Activated T-helper 1 cell treated with anti-CD3 and anti-CD28 coated beads, Interleukin-12 subunit alpha, Interleukin-12 subunit beta, Interleukin-2, Interleukin-4 antibody, amounts not matched to agents 30 ng/mL and 10 ng/mL and 1 ng/mL, durations not matched to agents 14 hours and 24 hours and 36 hours (primary cell): ENCODE results near the gene ABCB9. TPM values are rescaled to one million over a fixed set of nuclear protein-coding genes. Genes with fewer than 3 reads are reported as not detected.
A peak's percentile ranks its signal among the peaks of the same experiment; 100 is the strongest.
"Not testable (repeated sequence)": the region's sequence is repeated elsewhere in the genome, so short reads cannot be mapped to it uniquely, and the experiment has no call there.

Experiments used
- DNase-seq: peaks from one replicate; pipeline ENCODE4 v3.0.0; 2021; ENCODE audit warnings: low spot score
- H3K27ac Mint-ChIP-seq: one replicate; pipeline ENCODE4 v1.8.0; 2021; ENCODE audit warnings: mild to moderate bottlenecking, mixed read lengths
- H3K27me3 Mint-ChIP-seq: one replicate; pipeline ENCODE4 v1.8.0; 2022; ENCODE audit warnings: mild to moderate bottlenecking, moderate library complexity, mixed read lengths; ENCODE audit not compliant: insufficient read depth
- H3K36me3 Mint-ChIP-seq: one replicate; pipeline ENCODE4 v1.8.0; 2021; ENCODE audit warnings: low read depth, mixed read lengths
- H3K4me1 Mint-ChIP-seq: one replicate; pipeline ENCODE4 v1.8.0; 2021; ENCODE audit warnings: low read depth, mixed read lengths
- H3K4me3 Mint-ChIP-seq: one replicate; pipeline ENCODE4 v1.8.0; 2021; ENCODE audit warnings: mild to moderate bottlenecking, moderate library complexity, mixed read lengths
- H3K9me3 Mint-ChIP-seq: one replicate; pipeline ENCODE4 v1.8.0; 2021; ENCODE audit warnings: mixed read lengths
- intact Hi-C: fragments of 100-400 bp; cut with micrococcal nuclease; formaldehyde crosslinking; loops from one replicate; pipeline ENCODE4 v1.15.1; 2024
- total RNA-seq: library from RNA; stranded (reverse); gene quantifications from 2 replicates; pipeline ENCODE4 v1.2.3, GENCODE V29; 2022

The ABCB9 gene
- total RNA-seq, 1 donor from 2014 or later = 3.8 TPM

DNA sequence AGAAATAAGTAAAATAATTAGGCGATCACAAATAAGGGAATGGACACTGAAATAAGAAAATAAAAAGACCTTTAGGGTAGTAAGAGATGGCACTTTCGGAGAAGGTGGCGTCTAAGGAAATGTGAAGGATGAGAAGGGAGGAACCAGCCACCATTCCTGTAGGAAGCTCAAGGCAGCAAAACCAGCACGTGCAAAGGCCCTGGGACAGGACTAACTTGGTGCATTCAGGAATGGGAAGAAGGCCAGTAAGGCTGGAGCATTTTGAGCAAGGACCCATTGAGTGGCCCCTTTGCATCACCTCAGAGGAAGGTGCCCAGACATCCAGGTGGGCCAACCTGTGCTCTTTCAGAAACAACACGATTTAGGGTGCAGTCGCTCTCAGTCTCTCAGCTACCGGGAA, 69.6 kb downstream of the ABCB9 start:
- Mint-ChIP-seq H3K27me3 (peaks cover 5% of the 10 kb centered on the region), H3K4me3 (peak overlapping the region; percentile 91), H3K27ac (peak overlapping the region; percentile 91), H3K4me1 (peaks cover 93% of the 10 kb centered on the region), H3K36me3 (peaks cover 6% of the 10 kb centered on the region), H3K9me3 (no peaks in the 10 kb centered on the region)
- intact Hi-C loops = loop anchor here (2.0 to 5.0 kb wide), 4 partner anchors 78 to 336 kb away; partner anchors contain the start of genes HCAR1, MPHOSPH9, MTRFR and OGFOD2
- no peak for DNase-seq

- peak within 1 kb of the TSS; percentile 91 for H3K27ac Mint-ChIP-seq
- H3K27me3 Mint-ChIP-seq = peaks cover 5% of the 10 kb centered on the region
- intact Hi-C loops = loop anchor here (2.0 to 5.0 kb wide), 5 partner anchors 23 to 336 kb away; partner anchors contain the start of genes HCAR1, MPHOSPH9, MTRFR and OGFOD2
- peak; percentile 87 for DNase-seq
- H3K4me3 Mint-ChIP-seq = peak within 1 kb of the TSS; percentile 91
- peaks cover 6% of the 10 kb centered on the region for H3K36me3 Mint-ChIP-seq
- H3K9me3 Mint-ChIP-seq = no peaks in the 10 kb centered on the region
- H3K4me1 Mint-ChIP-seq = peaks cover 93% of the 10 kb centered on the region
Measured at GRCh38 chr12:122895704-122896636, 70.3 kb downstream of the ABCB9 start, which contains the start of gene VPS37B. Gene VPS37B (minus strand): TSS chr12:122896124. CDS start chr12:122896062, 62 bp downstream.

- Mint-ChIP-seq H3K36me3 (peaks cover 6% of the 10 kb centered on the region), H3K4me1 (peaks cover 93% of the 10 kb centered on the region), H3K4me3 (peak overlapping the region; percentile 91), H3K27ac (peak overlapping the region; percentile 91), H3K27me3 (peaks cover 5% of the 10 kb centered on the region), H3K9me3 (no peaks in the 10 kb centered on the region)
- no peak for DNase-seq
- intact Hi-C loops = loop anchor here (2.0 to 5.0 kb wide), 4 partner anchors 23 to 337 kb away; partner anchors contain the start of genes HCAR1, MPHOSPH9 and MTRFR
Measured at GRCh38 chr12:122895320-122895703, 71.0 kb downstream of the ABCB9 start.

- H3K4me1 Mint-ChIP-seq = peaks cover 85% of the 10 kb centered on the region
- H3K27me3 Mint-ChIP-seq = peaks cover 5% of the 10 kb centered on the region
- intact Hi-C loops = loop anchor here (2.0 to 5.0 kb wide), 4 partner anchors 22 to 338 kb away; partner anchors contain the start of genes HCAR1, MPHOSPH9 and MTRFR
- H3K9me3 Mint-ChIP-seq = no peaks in the 10 kb centered on the region
- no peak for DNase-seq
- peak overlapping the region; percentile 91 for H3K4me3 Mint-ChIP-seq
- H3K27ac Mint-ChIP-seq = peak overlapping the region; percentile 91
- H3K36me3 Mint-ChIP-seq = peaks cover 6% of the 10 kb centered on the region
Measured at GRCh38 chr12:122894193-122895121, 71.8 kb downstream of the ABCB9 start.

DNA sequence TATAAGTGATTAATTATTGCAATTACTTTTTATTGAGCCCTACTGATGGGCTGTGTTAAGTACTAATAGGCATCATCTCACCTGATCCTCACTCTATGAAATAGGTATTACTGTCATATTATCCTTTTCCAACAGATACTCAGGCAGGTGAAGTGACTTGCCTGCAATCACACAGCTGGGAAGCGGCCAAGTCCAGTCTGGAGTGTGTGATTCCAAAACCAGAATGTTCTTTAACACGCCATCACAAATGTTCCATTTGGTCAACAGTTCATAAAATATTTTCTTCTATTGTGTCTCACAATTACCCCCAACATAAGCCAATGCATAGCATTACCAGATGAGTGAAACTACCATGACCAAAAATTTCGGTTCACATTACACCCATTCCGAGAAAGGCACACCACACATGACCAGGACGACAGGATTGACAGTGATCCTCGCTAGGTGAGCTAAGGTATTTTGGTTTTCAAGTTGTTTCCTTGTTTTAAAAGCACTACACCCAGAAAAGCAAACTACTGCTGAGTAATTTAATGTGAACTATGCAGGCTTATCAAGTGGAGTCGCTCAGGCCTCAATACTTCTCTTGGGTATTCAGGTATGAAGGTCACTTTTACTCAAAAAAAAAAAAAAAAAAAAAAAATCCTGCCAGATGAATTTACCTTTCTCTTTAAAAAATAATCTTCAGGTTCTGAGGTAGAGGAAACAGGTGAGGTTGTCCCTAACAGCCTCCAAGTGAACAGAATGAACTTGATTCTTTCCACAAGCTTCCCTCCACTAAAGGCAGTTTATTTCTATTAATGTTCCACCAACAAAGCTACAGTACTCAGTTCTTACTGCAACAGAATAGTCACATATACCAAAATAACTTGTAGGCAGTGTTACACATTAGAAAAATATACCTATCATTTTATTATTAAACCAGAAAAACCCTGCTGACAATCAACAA, 72.8 kb downstream of the ABCB9 start:
- Mint-ChIP-seq H3K9me3 (no peaks in the 10 kb centered on the region), H3K36me3 (peaks cover 6% of the 10 kb centered on the region), H3K4me3 (peak overlapping the region; percentile 39), H3K27ac (no peak overlapping the region), H3K27me3 (peaks cover 5% of the 10 kb centered on the region), H3K4me1 (peaks cover 82% of the 10 kb centered on the region)
- DNase-seq = no peak
- intact Hi-C loops = loop anchor here (2.0 kb wide), 1 partner anchor 21 kb away; no protein-coding TSS in a partner anchor

GRCh38 chr12:122892724-122893123, 73.5 kb downstream of the ABCB9 start:
- H3K4me3 Mint-ChIP-seq, H3K36me3 Mint-ChIP-seq, H3K27me3 Mint-ChIP-seq, H3K9me3 Mint-ChIP-seq, H3K27ac Mint-ChIP-seq, DNase-seq, intact Hi-C loops: not testable (repeated sequence)
- H3K4me1 Mint-ChIP-seq = peaks cover 82% of the 10 kb centered on the region

- Mint-ChIP-seq H3K9me3 (no peaks in the 10 kb centered on the region), H3K27ac (no peak overlapping the region), H3K27me3 (peaks cover 5% of the 10 kb centered on the region), H3K36me3 (peaks cover 10% of the 10 kb centered on the region), H3K4me3 (no peak overlapping the region), H3K4me1 (peaks cover 84% of the 10 kb centered on the region)
- intact Hi-C loops = no loop called here
- DNase-seq = no peak
Measured at GRCh38 chr12:122891661-122892525, 74.4 kb downstream of the ABCB9 start.

DNA sequence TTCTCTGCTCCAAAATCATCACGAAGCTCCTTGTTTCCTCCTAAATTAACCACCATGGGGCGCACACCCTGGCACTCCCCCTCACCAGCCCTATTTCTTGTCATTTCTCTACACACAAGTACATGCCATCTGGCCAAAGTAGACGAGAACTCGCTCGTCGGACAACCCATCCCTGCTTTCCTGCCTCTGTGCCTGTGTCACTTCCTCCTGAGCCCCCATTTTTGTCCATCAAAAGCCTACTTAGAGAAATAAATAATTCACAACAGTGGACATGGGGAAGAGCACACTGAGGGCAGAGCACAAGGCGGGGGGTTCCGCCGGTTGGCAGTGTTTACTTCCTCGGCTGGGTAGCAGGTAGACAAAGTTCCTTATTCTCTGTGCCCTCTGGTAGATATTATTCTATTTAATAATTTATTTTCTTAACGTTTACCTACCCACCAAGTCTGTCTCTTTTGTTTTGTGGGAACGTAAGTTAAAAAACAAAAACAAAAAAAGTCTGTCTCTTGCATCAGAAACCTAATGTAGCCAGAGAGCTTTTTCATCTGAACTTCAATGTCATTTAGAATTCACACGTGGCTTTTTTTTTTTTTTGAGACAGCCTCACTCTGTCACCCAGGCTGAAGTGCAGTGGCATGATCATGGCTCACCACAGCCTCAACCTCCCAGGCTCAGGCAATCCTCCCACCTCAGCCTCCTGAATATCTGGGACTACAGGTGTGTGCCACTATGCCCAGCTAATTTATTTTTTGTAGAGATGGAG, 76.3 kb downstream of the ABCB9 start:
- Mint-ChIP-seq H3K4me1 (peaks cover 69% of the 10 kb centered on the region), H3K36me3 (peaks cover 10% of the 10 kb centered on the region), H3K27me3 (no peaks in the 10 kb centered on the region), H3K9me3 (no peaks in the 10 kb centered on the region), H3K4me3 (peak overlapping the region; percentile 40), H3K27ac (peak overlapping the region; percentile 15)
- intact Hi-C loops = loop anchor here (5.0 kb wide), 1 partner anchor 53 kb away; the partner anchor contains the start of gene HIP1R
- no peak for DNase-seq

GRCh38 chr12:122888232-122888752, 78.0 kb downstream of the ABCB9 start:
- DNase-seq = peak; percentile 40
- peak overlapping the region; percentile 90 for H3K27ac Mint-ChIP-seq
- peaks cover 65% of the 10 kb centered on the region for H3K4me1 Mint-ChIP-seq
- intact Hi-C loops = loop anchor here (1.0 to 5.0 kb wide), 4 partner anchors 10 to 59 kb away; partner anchors contain the start of gene HIP1R
- H3K4me3 Mint-ChIP-seq = peak overlapping the region; percentile 81
- peaks cover 10% of the 10 kb centered on the region for H3K36me3 Mint-ChIP-seq
- H3K27me3 Mint-ChIP-seq = peaks cover 6% of the 10 kb centered on the region
- H3K9me3 Mint-ChIP-seq = peaks cover 4% of the 10 kb centered on the region

DNA sequence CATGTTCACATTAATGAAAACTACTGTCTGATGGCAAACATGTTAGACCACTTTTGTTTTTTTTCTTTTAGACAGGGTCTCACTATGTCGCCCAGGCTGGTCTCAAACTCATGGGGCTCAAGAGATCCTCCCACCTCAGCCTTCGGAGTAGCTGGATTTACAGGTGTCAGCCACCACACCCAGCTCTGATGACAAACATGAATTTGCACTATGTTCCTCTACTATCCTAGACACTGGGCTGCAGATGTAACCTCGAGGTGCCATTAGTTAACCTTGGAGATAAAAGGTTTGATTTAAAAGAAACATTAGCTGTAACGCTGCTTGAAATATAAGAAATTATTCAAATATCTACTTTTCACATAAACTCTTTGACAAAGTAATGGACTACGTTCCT, 78.4 kb downstream of the ABCB9 start:
- Mint-ChIP-seq H3K4me1 (peaks cover 68% of the 10 kb centered on the region), H3K4me3 (peak overlapping the region; percentile 81), H3K27ac (peak overlapping the region; percentile 90), H3K9me3 (peaks cover 4% of the 10 kb centered on the region), H3K27me3 (peaks cover 6% of the 10 kb centered on the region), H3K36me3 (peaks cover 11% of the 10 kb centered on the region)
- DNase-seq = no peak
- intact Hi-C loops = loop anchor here (1.0 to 5.0 kb wide), 5 partner anchors 10 to 59 kb away; partner anchors contain the start of gene HIP1R
